HepG2 (cell line): Measurements from ENCODE around the gene C16orf54. TPM values are rescaled to one million over a fixed set of nuclear protein-coding genes. Genes with fewer than 3 reads are reported as not detected.

Experiments
- ATAC-seq: fragments of 200-7000 bp; cut with Tn5 transposase; 3 replicates; pipeline ENCODE4 v1.9.1; 2020; ENCODE audit warnings: mild to moderate bottlenecking, moderate library complexity
- BruUV-seq: library from RNA; stranded (reverse); fragments of 400-500 nt; replicated peaks from 2 replicates; lab custom pipeline; 2021; lab: Mats Ljungman, UMichigan
- CTCF ChIA-PET: fragments of 300-600 bp; formaldehyde crosslinking; extraction: SDS; loops from one replicate; lab custom pipeline; 2021; ENCODE audit warnings: low total read pairs, inconsistent platforms, low intra/inter-chr PET ratio; lab: Yijun Ruan, JAX
- POLR2A ChIA-PET: fragments of 350-600 bp; sonication (Branson Sonifier 250); formaldehyde crosslinking; loops from one replicate; lab custom pipeline; 2020; ENCODE audit warnings: antibody characterized with exemption, inconsistent platforms; lab: Yijun Ruan, JAX
- DNase-seq: peaks from one replicate; pipeline ENCODE4 v3.0.0-alpha.2; 2015; ENCODE audit warnings: low spot score
- FAIRE-seq: peaks from 3 replicates; lab custom pipeline; 2011; peaks lifted over from hg19 to GRCh38; lab: Jason Lieb, UNC
- H2AFZ ChIP-seq: one replicate; pipeline ENCODE4 v1.6.1; 2011; ENCODE audit warnings: low read length, inconsistent platforms
- H3K27ac ChIP-seq: fragments of 300-600 bp; 3 replicates; pipeline ENCODE4 v1.8.0; 2011; ENCODE audit warnings: mixed run types, mild to moderate bottlenecking, mixed read lengths, low read length, inconsistent platforms; ENCODE audit not compliant: insufficient read depth; ENCODE audit errors: extremely low read length
- H3K27me3 ChIP-seq, 2 experiments: fragments of 200-600 bp in 1 of 2; 2 replicates in 1 of 2; 3 replicates in 1 of 2; pipeline versions ENCODE4 v1.6.0 to v1.8.0; 2011; ENCODE audit warnings: low read length in 2 of 2, mild to moderate bottlenecking in 2 of 2, moderate library complexity in 2 of 2, inconsistent platforms in 1 of 2; ENCODE audit not compliant: insufficient read depth in 2 of 2, control insufficient read depth in 1 of 2
- H3K36me3 ChIP-seq, 2 experiments: fragments of 200-600 bp in 1 of 2; replicated peaks in 1 of 2; 2 replicates in 1 of 2; 3 replicates in 1 of 2; pipeline versions ENCODE4 v1.5.1 to v1.8.0; 2011; ENCODE audit warnings: low read length in 2 of 2, inconsistent platforms in 1 of 2; ENCODE audit not compliant: insufficient read depth in 2 of 2, control insufficient read depth in 1 of 2
- H3K4me1 ChIP-seq: 2 replicates; pipeline ENCODE4 v1.5.1; 2012; ENCODE audit warnings: low read length, inconsistent platforms; ENCODE audit not compliant: insufficient read depth
- H3K4me2 ChIP-seq: 2 replicates; pipeline ENCODE4 v1.6.0; 2011; ENCODE audit warnings: low read depth, low read length, inconsistent platforms
- H3K4me3 ChIP-seq, 3 experiments: fragments of 200-600 bp in 1 of 3; sonication (generic), shearing (Covaris generic) in 1 of 3; replicated peaks in 1 of 3; 2 replicates each; pipeline ENCODE4 v1.5.1; 2011 to 2016; ENCODE audit warnings: low read length in 3 of 3, inconsistent platforms in 2 of 3, low read depth in 2 of 3, mild to moderate bottlenecking in 2 of 3, control low read depth in 1 of 3, mixed read lengths in 1 of 3; ENCODE audit not compliant: insufficient read depth in 1 of 3
- H3K79me2 ChIP-seq: one replicate; pipeline ENCODE4 v1.6.1; 2011; ENCODE audit warnings: low read length, inconsistent platforms; ENCODE audit not compliant: insufficient read depth
- H3K9ac ChIP-seq: 2 replicates; pipeline ENCODE4 v1.6.0; 2011; ENCODE audit warnings: mild to moderate bottlenecking, low read depth, low read length, inconsistent platforms; ENCODE audit not compliant: insufficient read depth
- H3K9me3 ChIP-seq: 2 replicates; pipeline ENCODE4 v1.5.1; 2012; ENCODE audit warnings: mild to moderate bottlenecking, low read length
- H4K20me1 ChIP-seq: 2 replicates; pipeline ENCODE4 v1.6.0; 2011; ENCODE audit warnings: inconsistent platforms, mild to moderate bottlenecking, low read length, moderate library complexity; ENCODE audit not compliant: insufficient read depth
- CBX5 ChIP-seq: sonication (generic); formaldehyde crosslinking; IDR thresholded peaks from 2 replicates; pipeline ENCODE4 v1.4.0; 2020; ENCODE audit warnings: missing genetic modification reagents, borderline replicate concordance
- CTCF ChIP-seq: sonication (generic); formaldehyde crosslinking; IDR thresholded peaks from 2 replicates; pipeline ENCODE4 v1.5.0; 2020; ENCODE audit warnings: mild to moderate bottlenecking, missing genetic modification reagents, moderate library complexity
- DPF2 ChIP-seq: sonication (generic); formaldehyde crosslinking; IDR thresholded peaks from 2 replicates; pipeline ENCODE4 v1.4.0; 2020; ENCODE audit warnings: mild to moderate bottlenecking, low read depth, missing genetic modification reagents, borderline replicate concordance
- KDM1A ChIP-seq: IDR thresholded peaks from 2 replicates; pipeline ENCODE4 v1.6.1; 2016; ENCODE audit warnings: missing compliant biosample characterization
- KLF6 ChIP-seq: IDR thresholded peaks from 2 replicates; pipeline ENCODE4 v1.8.0; 2016; ENCODE audit warnings: missing biosample characterization, missing genetic modification reagents
- MED1 ChIP-seq: sonication (generic); formaldehyde crosslinking; IDR thresholded peaks from 2 replicates; pipeline ENCODE4 v1.4.0; 2020; ENCODE audit warnings: missing genetic modification reagents
- NCOA2 ChIP-seq: sonication (generic); formaldehyde crosslinking; IDR thresholded peaks from 2 replicates; pipeline ENCODE4 v1.8.0; 2022; ENCODE audit warnings: inconsistent platforms
- NR2F6 ChIP-seq, 2 experiments: IDR thresholded peaks; 2 replicates each; pipeline ENCODE4 v1.6.1; 2016; ENCODE audit warnings: antibody characterized with exemption in 1 of 2, mild to moderate bottlenecking in 1 of 2
- PHF21A ChIP-seq: sonication (generic); formaldehyde crosslinking; IDR thresholded peaks from 2 replicates; pipeline ENCODE4 v1.5.0; 2020; ENCODE audit warnings: mild to moderate bottlenecking, missing genetic modification reagents
- RXRB ChIP-seq: IDR thresholded peaks from 2 replicates; pipeline ENCODE4 v1.6.1; 2016; ENCODE audit warnings: borderline replicate concordance, missing genetic modification reagents, missing compliant biosample characterization
- SKI ChIP-seq: fragments of 450-650 bp; IDR thresholded peaks from one replicate; pipeline ENCODE4 v1.6.1; 2018; ENCODE audit warnings: mild to moderate bottlenecking; ENCODE audit not compliant: partially characterized antibody
- ZBTB33 ChIP-seq: sonication (generic); formaldehyde crosslinking; IDR thresholded peaks from 2 replicates; pipeline ENCODE4 v1.4.0; 2020; ENCODE audit warnings: missing genetic modification reagents
- ZMYM2 ChIP-seq: sonication (generic); formaldehyde crosslinking; IDR thresholded peaks from 2 replicates; pipeline ENCODE4 v1.8.0; 2022; ENCODE audit warnings: mild to moderate bottlenecking, missing genetic modification reagents
- ZNF292 ChIP-seq: sonication (generic); formaldehyde crosslinking; IDR thresholded peaks from 2 replicates; pipeline ENCODE4 v1.8.1; 2022; ENCODE audit warnings: mild to moderate bottlenecking, low read depth, missing genetic modification reagents, borderline replicate concordance
- ZNF574 ChIP-seq: sonication (generic); formaldehyde crosslinking; IDR thresholded peaks from 2 replicates; pipeline ENCODE4 v1.4.0; 2020; ENCODE audit warnings: missing genetic modification reagents
- WGBS: methylation state at CpG from one replicate; pipeline ENCODE4 v1.1.6; 2017; ENCODE audit warnings: low lambda C conversion rate; 5-methylcytosine and 5-hydroxymethylcytosine counted together
- in situ Hi-C: cut with HindIII; loops from 2 replicates; pipeline ENCODE4 v1.10.0; 2017; ENCODE audit warnings: low pct_unique_long_range_greater_than_20kb; ENCODE audit not compliant: extremely low pct_ligation_motif_present
- intact Hi-C: fragments of 100-400 bp; cut with micrococcal nuclease; formaldehyde crosslinking; loops from one replicate; pipeline ENCODE4 v1.10.0; 2022; ENCODE audit not compliant: unreplicated experiment
- polyA plus RNA-seq, 8 experiments: library from polyadenylated mRNA; depleted of rRNA in 3 of 8; stranded (reverse) in 7 of 8; unstranded in 1 of 8; fragments of >200 nt; fragmentation: Illumina TruSeq in 4 of 8; extraction: Trizol in 4 of 8; gene quantifications; 2 replicates each; pipeline versions ENCODE4 v1.2.1 to v1.2.3, GENCODE V29; 2011 to 2016; ENCODE audit warnings: low read depth in 4 of 8, missing spikeins in 1 of 8, mixed read lengths in 1 of 8; ENCODE audit not compliant: insufficient read depth in 1 of 8
- total RNA-seq, 5 experiments: library from RNA; depleted of rRNA; stranded (reverse); fragments of >200 nt; fragmentation: Illumina TruSeq; extraction: Trizol; gene quantifications; 2 replicates each; pipeline ENCODE4 v1.2.3, GENCODE V29; 2016; ENCODE audit warnings: low read depth in 1 of 5

C16orf54 gene
- total and polyA plus RNA-seq, 2 of the 13 experiments (the other 11 are each of a cell fraction or from before 2014, with no cell fraction given): not detected

GRCh38 chr16:29721167-29721879 is 24.5 kb downstream of the C16orf54 start (continued):
- TF ChIP-seq CTCF (CRISPR knock-in tag): peak; percentile 83
- TF ChIP-seq KLF6 (CRISPR knock-in tag): 0 out of 2 replicates have a peak, but pooled peaks have one; percentile 50
- peak; percentile 50 for TF ChIP-seq SKI
- TF ChIP-seq MED1 (CRISPR knock-in tag): 0 out of 2 replicates have a peak, but pooled peaks have one; percentile 18

GRCh38 chr16:29720703-29721102 is 25.1 kb downstream of the C16orf54 start:
- BruUV-seq: no TSS peak
- in situ Hi-C loops: no loop called here
- H3K27ac ChIP-seq: peak overlapping the region; percentile 25
- peak overlapping the region; percentile 28 to 53 (median 30); a peak in 5 of 6 replicates for H3K4me3 ChIP-seq
- peaks cover 20% of the 10 kb centered on the region for H3K4me1 ChIP-seq
- H3K4me2 ChIP-seq: peak overlapping the region; percentile 70
- POLR2A ChIA-PET: interaction anchor here (0.6 to 2.2 kb wide), 6 partner anchors 9 to 95 kb away, joined by 3 to 11 read pairs (median 3); partner anchors contain the start of genes PAGR1 and QPRT
- H3K27me3 ChIP-seq: peaks cover 0 to 3% of the 10 kb centered on the region in 2 experiments; a peak in 2 of 5 replicates
- peak; percentile 42 for FAIRE-seq
- ATAC-seq: peak; percentile 88
- H2AFZ ChIP-seq: no peak overlapping the region
- no peaks in the 10 kb centered on the region for H3K79me2 ChIP-seq
- H3K9ac ChIP-seq: no peak overlapping the region
- no peaks in the 10 kb centered on the region for H3K36me3 ChIP-seq
- no peaks in the 10 kb centered on the region for H4K20me1 ChIP-seq
- H3K9me3 ChIP-seq: no peaks in the 10 kb centered on the region
- CTCF ChIA-PET: interaction anchor here (2.7 kb wide), 1 partner anchor 20 kb away, joined by 23 read pairs; no protein-coding TSS in a partner anchor
- 3% methylated on average over 5 of the region's 5 CpGs for WGBS
- intact Hi-C loops: loop anchor here (1.0 kb wide), 1 partner anchor 20 kb away; no protein-coding TSS in a partner anchor
- peak; percentile 80 for DNase-seq
- TF ChIP-seq NCOA2: peak; percentile 26; the same call in 1 of the 2 replicates
- peak; percentile 47 for TF ChIP-seq MED1 (CRISPR knock-in tag)
- TF ChIP-seq ZNF574 (CRISPR knock-in tag): peak; percentile 49
- peak; percentile 18; the same call in 1 of the 2 replicates for TF ChIP-seq RXRB (CRISPR knock-in tag)
- 0 out of 2 replicates have a peak, but pooled peaks have one; percentile 30 for TF ChIP-seq CBX5 (CRISPR knock-in tag)
- peak; percentile 68; the same call in 1 of the 2 replicates for TF ChIP-seq DPF2
- peak; percentile 82 for TF ChIP-seq ZMYM2 (CRISPR knock-in tag)
- peak; percentile 61; the same call in 1 of the 2 replicates for TF ChIP-seq PHF21A (CRISPR knock-in tag)
- TF ChIP-seq ZNF292 (CRISPR knock-in tag): 0 out of 2 replicates have a peak, but pooled peaks have one; percentile 20
- 0 out of 2 replicates have a peak, but pooled peaks have one; percentile 28 for TF ChIP-seq ZBTB33
- peak; percentile 78; the same call in 1 of the 2 replicates for TF ChIP-seq KDM1A (CRISPR knock-in tag)
- peak; percentile 17; the same call in 1 of the 2 replicates for TF ChIP-seq NR2F6 (IDR thresholded peaks at IDR 0.05)
- TF ChIP-seq NR2F6 (CRISPR knock-in tag; IDR thresholded peaks at IDR 0.05): no peak
